GM18867 (cell line): ENCODE results near the gene CNTF.

ENCODE experiments used
- ATAC-seq: cut with Tn5 transposase; IDR thresholded peaks from one replicate; pipeline ENCODE4 v1.9.1; 2021; ENCODE audit warnings: mild to moderate bottlenecking, moderate library complexity; ENCODE audit not compliant: unreplicated experiment

Gene CNTF

GRCh38 chr11:58606930-58607714, 15.3 kb upstream of the CNTF start:
- no peak for ATAC-seq

- ATAC-seq = no peak
Observed at GRCh38 chr11:58608331-58608730, 14.1 kb upstream of the CNTF start.

- ATAC-seq = no peak
Observed at GRCh38 chr11:58609723-58610122, 12.7 kb upstream of the CNTF start.

DNA sequence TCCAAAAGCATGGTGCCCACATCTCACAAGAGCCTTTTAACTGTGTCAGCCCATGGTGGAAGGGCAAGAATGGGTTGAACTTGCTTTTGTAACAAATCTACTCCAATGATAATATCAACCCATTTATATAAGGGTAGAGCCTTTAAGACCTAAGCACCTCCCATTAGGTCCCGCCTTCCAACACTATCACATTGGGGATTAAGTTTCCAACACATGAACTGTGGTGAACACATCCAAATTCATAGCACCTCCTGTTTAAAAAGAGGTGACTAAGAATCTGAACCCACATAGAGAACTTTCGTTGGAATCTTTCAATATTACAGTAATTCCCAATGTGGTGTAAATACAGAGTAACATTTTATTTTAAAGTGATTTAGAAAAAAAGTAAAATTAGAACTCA, 9.2 kb upstream of the CNTF start:
- ATAC-seq = no peak

GRCh38 chr11:58615559-58615958, 6.9 kb upstream of the CNTF start:
- no peak for ATAC-seq

GRCh38 chr11:58616594-58616993, 5.9 kb upstream of the CNTF start:
- ATAC-seq = no peak

GRCh38 chr11:58617976-58618557, 4.4 kb upstream of the CNTF start:
- no peak for ATAC-seq

GRCh38 chr11:58621586-58622262, 741 bp upstream of the CNTF start:
- ATAC-seq = no peak

- ATAC-seq = no peak
Observed at GRCh38 chr11:58625086-58625485, 2.6 kb downstream of the CNTF start.

- no peak for ATAC-seq
Observed at GRCh38 chr11:58625826-58626460, 3.5 kb downstream of the CNTF start.

GRCh38 chr11:58626934-58627483, 4.5 kb downstream of the CNTF start:
- no peak for ATAC-seq

GRCh38 chr11:58628446-58628845, 6.0 kb downstream of the CNTF start:
- ATAC-seq = no peak

DNA sequence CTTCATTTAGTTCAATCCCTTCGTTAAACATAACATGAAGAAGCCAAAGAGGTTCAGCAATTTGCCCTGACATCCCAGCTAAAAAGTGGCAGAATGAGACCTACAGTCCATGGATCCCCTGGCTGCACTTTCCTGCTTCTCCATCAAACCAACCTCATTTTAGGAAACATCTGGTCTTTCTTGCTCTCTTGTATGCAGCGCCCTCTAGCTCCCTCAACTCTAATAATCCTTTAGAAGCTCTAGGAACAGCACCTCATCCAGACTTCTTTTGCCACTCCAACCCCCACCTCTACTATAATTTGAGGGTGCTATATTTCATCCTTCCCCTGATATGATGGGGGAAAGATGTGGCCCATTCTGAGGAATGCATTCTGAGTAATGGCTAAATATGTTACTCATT, 7.4 kb downstream of the CNTF start:
- ATAC-seq = no peak

GRCh38 chr11:58631378-58631777, 8.9 kb downstream of the CNTF start:
- ATAC-seq = no peak

- ATAC-seq = no peak
Observed at GRCh38 chr11:58632510-58632909, 10.0 kb downstream of the CNTF start.

DNA sequence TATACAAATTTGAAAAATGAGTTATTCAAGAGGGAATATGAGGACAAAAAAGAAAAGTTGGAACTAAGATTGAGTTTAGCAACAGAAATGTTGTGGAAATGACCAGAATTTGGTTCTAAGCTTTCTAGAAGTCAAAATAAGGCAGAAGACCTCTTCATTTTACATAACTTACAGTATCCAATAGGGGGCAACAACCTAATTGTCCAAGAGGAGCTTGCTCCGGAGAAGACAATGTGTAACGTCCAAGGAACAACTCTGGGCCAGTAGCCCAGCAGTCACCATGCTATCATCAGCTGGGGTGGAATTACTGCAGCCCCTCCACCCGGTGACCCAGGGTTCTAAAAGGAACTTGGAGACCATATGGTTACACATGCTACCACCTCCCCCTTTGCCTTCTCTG, 14.1 kb downstream of the CNTF start:
- ATAC-seq = no peak

GRCh38 chr11:58637371-58637770, 14.9 kb downstream of the CNTF start:
- ATAC-seq = no peak

DNA sequence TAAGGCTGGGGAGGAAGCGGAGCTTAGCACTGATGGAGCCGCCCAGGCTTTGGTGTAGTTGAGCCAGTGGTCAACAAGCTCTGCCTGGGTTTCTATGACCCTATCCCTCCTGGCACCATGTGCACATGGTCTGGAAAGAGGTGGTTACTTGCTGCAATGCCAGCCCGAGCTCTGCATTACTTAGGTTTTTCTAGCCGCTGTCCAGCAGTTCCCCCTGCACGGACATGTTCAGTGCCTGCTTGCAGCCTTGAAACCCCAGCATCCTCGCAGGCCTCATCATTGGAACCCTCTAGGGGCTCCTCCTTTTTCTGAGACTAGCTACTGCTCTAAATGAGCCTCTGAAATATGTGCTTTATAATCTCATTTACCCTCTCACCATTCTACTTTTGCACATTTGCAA, 16.6 kb downstream of the CNTF start:
- ATAC-seq = no peak

DNA sequence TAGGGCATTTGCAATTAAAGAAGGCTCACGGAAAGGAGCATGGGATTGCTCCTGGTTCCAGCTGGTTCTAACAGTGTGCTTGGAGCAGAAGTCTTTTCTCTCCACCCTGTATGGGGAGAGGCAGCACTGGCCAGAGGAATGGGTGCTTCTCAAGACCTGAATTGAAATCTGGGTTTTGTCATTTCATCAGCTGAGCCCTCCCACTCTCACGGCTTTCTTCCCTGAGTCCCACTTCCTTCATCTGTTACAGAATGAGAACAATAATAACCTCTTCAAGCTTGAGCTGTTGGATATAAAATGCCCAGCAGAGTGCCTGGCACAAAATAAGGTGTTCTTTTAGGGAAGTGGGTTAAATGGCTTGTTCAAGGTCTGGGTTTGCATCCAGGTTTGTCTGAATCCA, 17.2 kb downstream of the CNTF start:
- no peak for ATAC-seq

DNA sequence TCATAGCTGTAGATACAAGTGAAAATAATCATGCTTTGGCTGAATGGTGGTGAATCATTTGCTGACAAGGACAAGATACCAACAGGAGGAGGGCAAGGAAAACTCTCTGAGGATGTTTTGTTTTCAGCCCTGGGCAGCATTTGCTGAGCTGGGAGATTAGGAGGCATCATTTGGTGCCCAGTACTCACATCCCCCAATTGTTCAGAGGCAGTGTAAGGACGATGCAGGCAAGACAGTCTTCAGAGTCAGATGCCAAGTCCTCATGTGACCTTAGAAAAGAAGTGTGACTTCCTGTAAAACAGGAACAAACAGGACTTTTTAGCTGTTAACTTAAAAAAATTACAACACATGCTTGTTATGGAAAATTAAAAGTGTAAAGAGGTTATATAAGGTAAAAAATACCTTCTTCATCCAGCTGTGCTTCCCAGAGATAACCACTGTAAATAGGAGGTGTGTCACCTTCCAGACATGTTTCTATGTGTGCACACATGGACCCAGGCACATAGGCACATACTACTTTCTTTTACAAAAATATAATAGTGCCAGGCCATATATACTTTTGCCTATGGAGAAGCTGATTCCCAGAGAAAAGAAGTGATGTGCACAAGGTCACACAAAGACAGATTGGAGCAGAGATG, 18.0 kb downstream of the CNTF start:
- no peak for ATAC-seq

GRCh38 chr11:58641341-58641740, 18.9 kb downstream of the CNTF start:
- no peak for ATAC-seq
